ENCODE results near the gene ACOT4. TPM values are rescaled to one million over a fixed set of nuclear protein-coding genes. Genes with fewer than 3 reads are reported as not detected.

The ACOT4 gene
- total and polyA plus RNA-seq, 8 donors, result 1.3 to 3.5 (median 1.4) TPM; not detected in 3

- H3K4me1 ChIP-seq, result peaks cover 7 to 17% (median 10%) of the 10 kb centered on the region in 4 donors
- 0 to 2% (median 0%) methylated on average over 15 to 84 of the region's 84 CpGs for WGBS, 5 donors
- peak; percentile 66 to 89 for DNase-seq
- H3K36me3 ChIP-seq, result no peaks in the 10 kb centered on the region
- H3K4me3 ChIP-seq, result peak within 1 kb of the TSS; percentile 56 to 76 (median 62)
- peak in 2 of 3 donors; percentile 4 to 28 for TF ChIP-seq POLR2AphosphoS5 (IDR thresholded peaks at IDR 0.05)
- TF ChIP-seq CTCF (IDR thresholded peaks at IDR 0.05), result no peak
- peak within 1 kb of the TSS; percentile 73 to 87 (median 77) for H3K27ac ChIP-seq
- H3K9me3 ChIP-seq, result no peaks in the 10 kb centered on the region
- intact Hi-C loops (cut with DNase I; ENCODE audit: low total_unique reads), result no loop called here
- H3K27me3 ChIP-seq, result no peaks in the 10 kb centered on the region
Observed at GRCh38 chr14:73612339-73613045, 20.8 kb downstream of the ACOT4 start, which contains the start of gene ACOT6. TSS of gene ACOT6 (plus strand) at chr14:73612517. CDS start at chr14:73612572, 55 bp downstream.

GRCh38 chr14:73613046-73613383 is 21.3 kb downstream of the ACOT4 start:
- 0 to 7% (median 5%) methylated on average over 12 to 13 of the region's 13 CpGs for WGBS, 5 donors
- Histone ChIP-seq H3K9me3 (no peaks in the 10 kb centered on the region), H3K27me3 (no peaks in the 10 kb centered on the region), H3K4me1 (peaks cover 7 to 17% (median 10%) of the 10 kb centered on the region in 4 donors), H3K27ac (peak overlapping the region; percentile 73 to 87 (median 77)), H3K36me3 (no peaks in the 10 kb centered on the region), H3K4me3 (peak overlapping the region; percentile 56 to 76 (median 62))
- intact Hi-C loops (cut with DNase I; ENCODE audit: low total_unique reads), result no loop called here
- no peak for TF ChIP-seq POLR2A (IDR thresholded peaks at IDR 0.05)
- TF ChIP-seq POLR2AphosphoS5 (IDR thresholded peaks at IDR 0.05), result no peak
- no peak for TF ChIP-seq CTCF (IDR thresholded peaks at IDR 0.05)
- no peak for TF ChIP-seq EP300 (IDR thresholded peaks at IDR 0.05)
- DNase-seq, result no peak

- DNase-seq, result no peak
- 64 to 84% (median 79%) methylated on average over 3 of the region's 3 CpGs for WGBS, 5 donors
- no peaks in the 10 kb centered on the region for H3K9me3 ChIP-seq
- no peaks in the 10 kb centered on the region for H3K27me3 ChIP-seq
- H3K4me3 ChIP-seq, result peak overlapping the region in 3 of 4 donors; percentile 56 to 76 (median 64)
- intact Hi-C loops (cut with DNase I; ENCODE audit: low total_unique reads), result no loop called here
- H3K36me3 ChIP-seq, result no peaks in the 10 kb centered on the region
- H3K4me1 ChIP-seq, result peaks cover 7 to 17% (median 10%) of the 10 kb centered on the region in 4 donors
- no peak for TF ChIP-seq CTCF (IDR thresholded peaks at IDR 0.05)
- TF ChIP-seq POLR2A (IDR thresholded peaks at IDR 0.05), result no peak
- TF ChIP-seq EP300 (IDR thresholded peaks at IDR 0.05), result no peak
- TF ChIP-seq POLR2AphosphoS5 (IDR thresholded peaks at IDR 0.05), result no peak
- H3K27ac ChIP-seq, result peak overlapping the region in 1 of 5 donors; percentile 87
Observed at GRCh38 chr14:73613419-73613963, 21.8 kb downstream of the ACOT4 start.

GRCh38 chr14:73616831-73617230 is 25.2 kb downstream of the ACOT4 start:
- Histone ChIP-seq H3K27ac (no peak overlapping the region), H3K9me3 (no peaks in the 10 kb centered on the region), H3K27me3 (no peaks in the 10 kb centered on the region), H3K4me3 (no peak overlapping the region), H3K4me1 (peaks cover 6 to 14% (median 10%) of the 10 kb centered on the region in 4 donors), H3K36me3 (no peaks in the 10 kb centered on the region)
- TF ChIP-seq POLR2AphosphoS5 (IDR thresholded peaks at IDR 0.05) (no peak), CTCF (IDR thresholded peaks at IDR 0.05) (no peak), POLR2A (IDR thresholded peaks at IDR 0.05) (no peak), EP300 (IDR thresholded peaks at IDR 0.05) (no peak)
- intact Hi-C loops (cut with DNase I; ENCODE audit: low total_unique reads), result no loop called here
- 64 to 79% (median 77%) methylated on average over 4 of the region's 4 CpGs for WGBS, 5 donors
- DNase-seq, result no peak

Data from stomach (tissue), 9 donors.